Hippocampal formation (tissue), 2 donors: ENCODE data around the gene ARHGAP20.

Source experiments
- DNase-seq, 2 donors: peaks; one replicate each; lab custom pipeline; 2025; lab: John Stamatoyannopoulos, UW

The ARHGAP20 gene

GRCh38 chr11:110614031-110614430 lies 98.2 kb downstream of the ARHGAP20 start:
- DNase-seq: no peak

GRCh38 chr11:110613197-110613918 lies 98.9 kb downstream of the ARHGAP20 start:
- DNase-seq: no peak

- DNase-seq: no peak
Measured at GRCh38 chr11:110606415-110606814, 105.8 kb downstream of the ARHGAP20 start.

GRCh38 chr11:110601936-110602335 lies 110.3 kb downstream of the ARHGAP20 start:
- DNase-seq: no peak

- DNase-seq: no peak
Measured at GRCh38 chr11:110600322-110600721, 111.9 kb downstream of the ARHGAP20 start.

- no peak for DNase-seq
Measured at GRCh38 chr11:110599207-110599606, 113.0 kb downstream of the ARHGAP20 start.

GRCh38 chr11:110598725-110599124 lies 113.5 kb downstream of the ARHGAP20 start:
- DNase-seq: no peak

GRCh38 chr11:110587972-110588371 lies 124.3 kb downstream of the ARHGAP20 start:
- no peak for DNase-seq

GRCh38 chr11:110587129-110587528 lies 125.1 kb downstream of the ARHGAP20 start:
- no peak for DNase-seq

GRCh38 chr11:110584150-110584549 lies 128.1 kb downstream of the ARHGAP20 start:
- no peak for DNase-seq

- DNase-seq: no peak
Measured at GRCh38 chr11:110582728-110583432, 129.4 kb downstream of the ARHGAP20 start.

- DNase-seq: no peak
Measured at GRCh38 chr11:110580571-110580970, 131.7 kb downstream of the ARHGAP20 start.

- DNase-seq: no peak
Measured at GRCh38 chr11:110573411-110573810, 138.8 kb downstream of the ARHGAP20 start.

GRCh38 chr11:110571081-110571720 lies 141.0 kb downstream of the ARHGAP20 start:
- DNase-seq: no peak

- no peak for DNase-seq
Measured at GRCh38 chr11:110566577-110566976, 145.7 kb downstream of the ARHGAP20 start.

GRCh38 chr11:110565357-110566336 lies 146.6 kb downstream of the ARHGAP20 start:
- no peak for DNase-seq

- DNase-seq: no peak
Measured at GRCh38 chr11:110564676-110565356, 147.4 kb downstream of the ARHGAP20 start.

GRCh38 chr11:110544779-110545178 lies 167.5 kb downstream of the ARHGAP20 start:
- no peak for DNase-seq

GRCh38 chr11:110538154-110538553 lies 174.1 kb downstream of the ARHGAP20 start:
- no peak for DNase-seq

GRCh38 chr11:110530900-110531741 lies 181.1 kb downstream of the ARHGAP20 start:
- no peak for DNase-seq
